K562 (cell line): Measurements from ENCODE around the gene SLC15A5.

Experiments used
- CTCF ChIP-seq, 3 experiments: IDR thresholded peaks in 2 of 3; conservative IDR thresholded peaks in 1 of 3; 2 replicates each; pipeline ENCODE4 v1.5.1; 2011 to 2012; ENCODE audit warnings: low read length in 3 of 3, mild to moderate bottlenecking in 3 of 3, control low read depth in 2 of 3, improper control_type of control experiment in 1 of 3, inconsistent platforms in 1 of 3, low read depth in 1 of 3, mixed read lengths in 1 of 3, moderate library complexity in 1 of 3; ENCODE audit not compliant: insufficient read depth in 2 of 3
- ETS1 ChIP-seq: conservative IDR thresholded peaks from 2 replicates; pipeline ENCODE4 v1.6.1; 2011; ENCODE audit warnings: low read depth, mild to moderate bottlenecking, low read length; ENCODE audit not compliant: control insufficient read depth
- POLR2A ChIP-seq: fragments of 450-650 bp; conservative IDR thresholded peaks from 2 replicates; pipeline ENCODE4 v1.6.1; 2016
- RAD21 ChIP-seq, 2 experiments: fragments of 250-450 bp in 1 of 2; fragments of 450-650 bp in 1 of 2; sonication (Bioruptor Pico) in 1 of 2; formaldehyde crosslinking in 1 of 2; IDR thresholded peaks in 1 of 2; conservative IDR thresholded peaks in 1 of 2; 2 replicates each; pipeline versions ENCODE4 v1.4.0 to v1.8.0; 2020 to 2022; ENCODE audit warnings: mild to moderate bottlenecking in 2 of 2, moderate library complexity in 1 of 2
- RAD51 ChIP-seq: fragments of 450-650 bp; IDR thresholded peaks from 2 replicates; pipeline ENCODE4 v1.7.1; 2016; ENCODE audit warnings: low read depth, mild to moderate bottlenecking, borderline replicate concordance
- TFAP4 ChIP-seq: sonication (generic); formaldehyde crosslinking; IDR thresholded peaks from 2 replicates; pipeline ENCODE4 v1.8.0; 2022; ENCODE audit warnings: missing genetic modification reagents, mild to moderate bottlenecking, moderate library complexity, borderline replicate concordance
- THAP7 ChIP-seq: fragments of 250-450 bp; sonication (Bioruptor Pico); IDR thresholded peaks from 2 replicates; pipeline ENCODE4 v1.5.0; 2021
- ZFP30 ChIP-seq: fragments of 250-450 bp; sonication (Bioruptor Pico); IDR thresholded peaks from 2 replicates; pipeline ENCODE4 v1.8.0; 2022; ENCODE audit warnings: moderate library complexity, mild to moderate bottlenecking, inconsistent platforms, borderline replicate concordance
- ZNF830 ChIP-seq: fragments of 250-450 bp; sonication (Bioruptor Pico); IDR thresholded peaks from 2 replicates; pipeline ENCODE4 v1.5.0; 2021; ENCODE audit warnings: mild to moderate bottlenecking

GRCh38 chr12:16260206-16260605 is 17.3 kb downstream of the SLC15A5 start:
- TF ChIP-seq ETS1 (no peak), POLR2A (no peak), ZNF830 (CRISPR knock-in tag) (no peak), CTCF (IDR thresholded peaks at IDR 0.05 in 2 of 3, conservative IDR thresholded peaks at IDR 0.05 in 1 of 3; ENCODE audit: insufficient read depth in 2 of 3, low read depth in 1 of 3, low read length in 3 of 3) (no peak), TFAP4 (CRISPR knock-in tag) (no peak), THAP7 (CRISPR knock-in tag) (no peak), RAD21 (CRISPR knock-in tag; conservative IDR thresholded peaks at IDR 0.05 in 1 of 2, IDR thresholded peaks at IDR 0.05 in 1 of 2) (no peak), RAD51 (no peak), ZFP30 (CRISPR knock-in tag) (no peak)
